Loucy (cell line): ENCODE results near the gene MRPL52.

Source experiments
- EZH2phosphoT487 ChIP-seq: fragments of 200-600 bp; IDR thresholded peaks from 2 replicates; pipeline ENCODE4 v1.6.1; 2018; ENCODE audit warnings: antibody characterized with exemption, mild to moderate bottlenecking, moderate library complexity, borderline replicate concordance
- TF ChIP-seq, protein P1 (sequence below): fragments of 200-600 bp; sonication (generic); conservative IDR thresholded peaks from 2 replicates; pipeline ENCODE4 v1.5.1; 2014; ENCODE audit warnings: mild to moderate bottlenecking, antibody characterized with exemption, low read length

- TF ChIP-seq, protein P1, sequence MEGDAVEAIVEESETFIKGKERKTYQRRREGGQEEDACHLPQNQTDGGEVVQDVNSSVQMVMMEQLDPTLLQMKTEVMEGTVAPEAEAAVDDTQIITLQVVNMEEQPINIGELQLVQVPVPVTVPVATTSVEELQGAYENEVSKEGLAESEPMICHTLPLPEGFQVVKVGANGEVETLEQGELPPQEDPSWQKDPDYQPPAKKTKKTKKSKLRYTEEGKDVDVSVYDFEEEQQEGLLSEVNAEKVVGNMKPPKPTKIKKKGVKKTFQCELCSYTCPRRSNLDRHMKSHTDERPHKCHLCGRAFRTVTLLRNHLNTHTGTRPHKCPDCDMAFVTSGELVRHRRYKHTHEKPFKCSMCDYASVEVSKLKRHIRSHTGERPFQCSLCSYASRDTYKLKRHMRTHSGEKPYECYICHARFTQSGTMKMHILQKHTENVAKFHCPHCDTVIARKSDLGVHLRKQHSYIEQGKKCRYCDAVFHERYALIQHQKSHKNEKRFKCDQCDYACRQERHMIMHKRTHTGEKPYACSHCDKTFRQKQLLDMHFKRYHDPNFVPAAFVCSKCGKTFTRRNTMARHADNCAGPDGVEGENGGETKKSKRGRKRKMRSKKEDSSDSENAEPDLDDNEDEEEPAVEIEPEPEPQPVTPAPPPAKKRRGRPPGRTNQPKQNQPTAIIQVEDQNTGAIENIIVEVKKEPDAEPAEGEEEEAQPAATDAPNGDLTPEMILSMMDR = no peak
- TF ChIP-seq EZH2phosphoT487 = no peak
Measured at GRCh38 chr14:22870811-22871223, 41.1 kb downstream of the MRPL52 start.
